ENCODE data around the gene CNGA3.
"Not testable (repeated sequence)": the region's sequence is repeated elsewhere in the genome, so short reads cannot be mapped to it uniquely, and the experiment has no call there.

Gene CNGA3

GRCh38 chr2:98299211-98299905 lies 46.9 kb upstream of the CNGA3 start:
- H3K9ac ChIP-seq (ENCODE audit: low read length), result no peak overlapping the region
- H3K4me2 ChIP-seq (ENCODE audit: low read length), result no peak overlapping the region
- no peaks in the 10 kb centered on the region for H3K4me1 ChIP-seq (ENCODE audit: low read length)

GRCh38 chr2:98300141-98300874 lies 45.9 kb upstream of the CNGA3 start:
- Histone ChIP-seq H2AFZ (ENCODE audit: low read depth, low read length) (no peak overlapping the region), H3K79me2 (ENCODE audit: low read length) (no peaks in the 10 kb centered on the region), H3K27me3 (ENCODE audit: low read depth, low read length) (peaks cover 19% of the 10 kb centered on the region), H3K9ac (ENCODE audit: low read length) (no peak overlapping the region), H4K20me1 (ENCODE audit: insufficient read depth, low read length) (no peaks in the 10 kb centered on the region), H3K9me3 (ENCODE audit: insufficient read depth, low read length) (no peaks in the 10 kb centered on the region), H3K4me2 (ENCODE audit: low read length) (no peak overlapping the region), H3K4me1 (ENCODE audit: low read length) (no peaks in the 10 kb centered on the region), H3K36me3 (replicated peaks; ENCODE audit: low read depth, low read length) (no peaks in the 10 kb centered on the region), H3K27ac (ENCODE audit: low read length) (no peak overlapping the region), H3K4me3 (ENCODE audit: low read length) (no peak overlapping the region)
- TF ChIP-seq EZH2phosphoT487 (IDR thresholded peaks at IDR 0.05; ENCODE audit: low read depth) (no peak), CTCF (IDR thresholded peaks at IDR 0.05; ENCODE audit: low read depth, low read length) (no peak)

More at GRCh38 chr2:98299211-98299905, 46.9 kb upstream of the CNGA3 start:
- H3K9me3 ChIP-seq (ENCODE audit: insufficient read depth, low read length), result no peaks in the 10 kb centered on the region
- no peaks in the 10 kb centered on the region for H3K36me3 ChIP-seq (replicated peaks; ENCODE audit: low read depth, low read length)
- no peak overlapping the region for H3K27ac ChIP-seq (ENCODE audit: low read length)
- no peaks in the 10 kb centered on the region for H4K20me1 ChIP-seq (ENCODE audit: insufficient read depth, low read length)
- TF ChIP-seq CTCF (IDR thresholded peaks at IDR 0.05; ENCODE audit: low read depth, low read length) (no peak), EZH2phosphoT487 (IDR thresholded peaks at IDR 0.05; ENCODE audit: low read depth) (no peak)
- H3K4me3 ChIP-seq (ENCODE audit: low read length), result no peak overlapping the region
- H2AFZ ChIP-seq (ENCODE audit: low read depth, low read length), result no peak overlapping the region
- H3K79me2 ChIP-seq (ENCODE audit: low read length), result no peaks in the 10 kb centered on the region
- peaks cover 24% of the 10 kb centered on the region for H3K27me3 ChIP-seq (ENCODE audit: low read depth, low read length)

- TF ChIP-seq EZH2phosphoT487 (IDR thresholded peaks at IDR 0.05; ENCODE audit: low read depth), result no peak
- no peak for TF ChIP-seq CTCF (IDR thresholded peaks at IDR 0.05; ENCODE audit: low read depth, low read length)
- Histone ChIP-seq H3K79me2 (ENCODE audit: low read length) (no peaks in the 10 kb centered on the region), H3K27ac (ENCODE audit: low read length) (no peak overlapping the region), H3K27me3 (ENCODE audit: low read depth, low read length) (peaks cover 15% of the 10 kb centered on the region), H3K9ac (ENCODE audit: low read length) (no peak overlapping the region), H4K20me1 (ENCODE audit: insufficient read depth, low read length) (no peaks in the 10 kb centered on the region), H3K4me1 (ENCODE audit: low read length) (no peaks in the 10 kb centered on the region), H3K9me3 (ENCODE audit: insufficient read depth, low read length) (no peaks in the 10 kb centered on the region), H3K36me3 (replicated peaks; ENCODE audit: low read depth, low read length) (no peaks in the 10 kb centered on the region), H2AFZ (ENCODE audit: low read depth, low read length) (no peak overlapping the region), H3K4me3 (ENCODE audit: low read length) (no peak overlapping the region), H3K4me2 (ENCODE audit: low read length) (no peak overlapping the region)
Measured at GRCh38 chr2:98301469-98301868, 44.8 kb upstream of the CNGA3 start.

GRCh38 chr2:98307131-98307696 lies 39.0 kb upstream of the CNGA3 start:
- H3K4me1 ChIP-seq (ENCODE audit: low read length); H3K27ac ChIP-seq (ENCODE audit: low read length); H3K36me3 ChIP-seq (replicated peaks; ENCODE audit: low read depth, low read length); H3K9me3 ChIP-seq (ENCODE audit: insufficient read depth, low read length); H2AFZ ChIP-seq (ENCODE audit: low read depth, low read length); H3K4me2 ChIP-seq (ENCODE audit: low read length); H3K79me2 ChIP-seq (ENCODE audit: low read length); H3K4me3 ChIP-seq (ENCODE audit: low read length); H4K20me1 ChIP-seq (ENCODE audit: insufficient read depth, low read length); H3K9ac ChIP-seq (ENCODE audit: low read length): not testable (repeated sequence)
- peaks cover 22% of the 10 kb centered on the region; the same call in 1 of the 2 replicates for H3K27me3 ChIP-seq (ENCODE audit: low read depth, low read length)

All from OCI-LY3 (cell line).